ENCODE results near the gene BCDIN3D. TPM values are rescaled to one million over a fixed set of nuclear protein-coding genes. Genes with fewer than 3 reads are reported as not detected.

Gene BCDIN3D
- total RNA-seq, 1 donor from 2014 or later, result 3.1 TPM

- Mint-ChIP-seq H3K9me3 (ENCODE audit: unreplicated experiment) (no peaks in the 10 kb centered on the region), H3K27me3 (ENCODE audit: low read depth, unreplicated experiment) (peaks cover 2% of the 10 kb centered on the region), H3K27ac (ENCODE audit: unreplicated experiment) (no peak overlapping the region), H3K36me3 (ENCODE audit: low read depth, unreplicated experiment) (peaks cover 2% of the 10 kb centered on the region), H3K4me1 (ENCODE audit: low read depth, unreplicated experiment) (peaks cover 4% of the 10 kb centered on the region), H3K4me3 (ENCODE audit: unreplicated experiment) (no peak overlapping the region)
- Histone ChIP-seq H2AFZ (ENCODE audit: low read depth, low read length) (no peak overlapping the region), H3K9me3 (ENCODE audit: insufficient read depth, low read depth, low read length) (no peaks in the 10 kb centered on the region), H3K79me2 (ENCODE audit: insufficient read depth, low read length) (peaks cover 15% of the 10 kb centered on the region), H3K27me3 (ENCODE audit: insufficient read depth, low read length) (no peaks in the 10 kb centered on the region), H3K9ac (ENCODE audit: low read length) (no peak overlapping the region), H3K27ac (ENCODE audit: low read depth, low read length) (no peak overlapping the region), H3K4me2 (ENCODE audit: low read length) (no peak overlapping the region), H4K20me1 (ENCODE audit: insufficient read depth, low read length) (peaks cover 11% of the 10 kb centered on the region), H3K36me3 (ENCODE audit: insufficient read depth, low read length) (peaks cover 3% of the 10 kb centered on the region), H3K4me3 (ENCODE audit: insufficient read depth, low read depth, low read length) (no peak overlapping the region), H3K4me1 (ENCODE audit: insufficient read depth, low read length) (peaks cover 10% of the 10 kb centered on the region)
- FAIRE-seq, result no peak
- TF ChIP-seq, protein P1, sequence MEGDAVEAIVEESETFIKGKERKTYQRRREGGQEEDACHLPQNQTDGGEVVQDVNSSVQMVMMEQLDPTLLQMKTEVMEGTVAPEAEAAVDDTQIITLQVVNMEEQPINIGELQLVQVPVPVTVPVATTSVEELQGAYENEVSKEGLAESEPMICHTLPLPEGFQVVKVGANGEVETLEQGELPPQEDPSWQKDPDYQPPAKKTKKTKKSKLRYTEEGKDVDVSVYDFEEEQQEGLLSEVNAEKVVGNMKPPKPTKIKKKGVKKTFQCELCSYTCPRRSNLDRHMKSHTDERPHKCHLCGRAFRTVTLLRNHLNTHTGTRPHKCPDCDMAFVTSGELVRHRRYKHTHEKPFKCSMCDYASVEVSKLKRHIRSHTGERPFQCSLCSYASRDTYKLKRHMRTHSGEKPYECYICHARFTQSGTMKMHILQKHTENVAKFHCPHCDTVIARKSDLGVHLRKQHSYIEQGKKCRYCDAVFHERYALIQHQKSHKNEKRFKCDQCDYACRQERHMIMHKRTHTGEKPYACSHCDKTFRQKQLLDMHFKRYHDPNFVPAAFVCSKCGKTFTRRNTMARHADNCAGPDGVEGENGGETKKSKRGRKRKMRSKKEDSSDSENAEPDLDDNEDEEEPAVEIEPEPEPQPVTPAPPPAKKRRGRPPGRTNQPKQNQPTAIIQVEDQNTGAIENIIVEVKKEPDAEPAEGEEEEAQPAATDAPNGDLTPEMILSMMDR (IDR thresholded peaks at IDR 0.05; ENCODE audit: insufficient read depth, low read depth, low read length), result peak; percentile 68
- TF ChIP-seq EZH2 (IDR thresholded peaks at IDR 0.05; ENCODE audit: insufficient read depth, low read length), result no peak
- no peak for DNase-seq (ENCODE audit: low read depth)
These were observed 3.8 kb downstream of the BCDIN3D start for GRCh38 chr12:49838973-49839633.

- DNase-seq (ENCODE audit: low read depth) (peak; percentile 60), FAIRE-seq (no peak)
- Mint-ChIP-seq H3K27ac (ENCODE audit: unreplicated experiment) (peak overlapping the region; percentile 97), H3K36me3 (ENCODE audit: low read depth, unreplicated experiment) (no peaks in the 10 kb centered on the region), H3K4me1 (ENCODE audit: low read depth, unreplicated experiment) (peaks cover 9% of the 10 kb centered on the region), H3K9me3 (ENCODE audit: unreplicated experiment) (no peaks in the 10 kb centered on the region), H3K4me3 (ENCODE audit: unreplicated experiment) (no peak overlapping the region), H3K27me3 (ENCODE audit: low read depth, unreplicated experiment) (peaks cover 5% of the 10 kb centered on the region)
- Histone ChIP-seq H3K9me3 (ENCODE audit: insufficient read depth, low read depth, low read length) (no peaks in the 10 kb centered on the region), H3K4me3 (ENCODE audit: insufficient read depth, low read depth, low read length) (no peak overlapping the region), H3K27me3 (ENCODE audit: insufficient read depth, low read length) (no peaks in the 10 kb centered on the region), H3K36me3 (ENCODE audit: insufficient read depth, low read length) (peaks cover 3% of the 10 kb centered on the region), H4K20me1 (ENCODE audit: insufficient read depth, low read length) (peaks cover under 1% of the 10 kb centered on the region), H3K79me2 (ENCODE audit: insufficient read depth, low read length) (no peaks in the 10 kb centered on the region), H3K27ac (ENCODE audit: low read depth, low read length) (no peak overlapping the region), H2AFZ (ENCODE audit: low read depth, low read length) (no peak overlapping the region), H3K9ac (ENCODE audit: low read length) (no peak overlapping the region), H3K4me2 (ENCODE audit: low read length) (no peak overlapping the region), H3K4me1 (ENCODE audit: insufficient read depth, low read length) (peaks cover 9% of the 10 kb centered on the region)
- no peak for TF ChIP-seq EZH2 (IDR thresholded peaks at IDR 0.05; ENCODE audit: insufficient read depth, low read length)
- TF ChIP-seq, protein P1 (IDR thresholded peaks at IDR 0.05; ENCODE audit: insufficient read depth, low read depth, low read length), result no peak
These were observed 10.0 kb downstream of the BCDIN3D start for GRCh38 chr12:49832836-49833421.

DNA sequence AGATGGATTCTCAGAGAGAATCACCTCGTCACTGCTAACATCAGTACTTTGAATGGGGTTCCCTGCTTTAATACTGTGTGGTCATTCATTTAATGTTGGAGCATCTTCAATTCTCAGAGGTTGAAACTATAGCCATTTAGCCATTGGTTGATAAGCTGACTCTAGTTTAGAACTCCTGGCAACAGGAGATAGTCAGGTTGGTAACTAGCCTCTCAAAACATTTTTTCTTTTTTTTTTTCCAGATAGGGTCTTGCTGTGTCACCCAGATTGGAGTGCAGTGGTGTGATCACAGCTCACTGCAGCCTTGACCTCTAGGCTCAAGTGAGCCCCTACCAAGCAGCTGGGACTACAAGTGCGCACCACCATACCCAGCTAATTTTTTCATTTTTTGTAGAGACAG is 11.2 kb downstream of the BCDIN3D start:
- Mint-ChIP-seq H3K36me3 (ENCODE audit: low read depth, unreplicated experiment) (no peaks in the 10 kb centered on the region), H3K27ac (ENCODE audit: unreplicated experiment) (no peak overlapping the region), H3K27me3 (ENCODE audit: low read depth, unreplicated experiment) (peaks cover 5% of the 10 kb centered on the region), H3K4me3 (ENCODE audit: unreplicated experiment) (no peak overlapping the region), H3K9me3 (ENCODE audit: unreplicated experiment) (no peaks in the 10 kb centered on the region), H3K4me1 (ENCODE audit: low read depth, unreplicated experiment) (peaks cover 13% of the 10 kb centered on the region)
- Histone ChIP-seq H3K27me3 (ENCODE audit: insufficient read depth, low read length) (no peaks in the 10 kb centered on the region), H3K36me3 (ENCODE audit: insufficient read depth, low read length) (no peaks in the 10 kb centered on the region), H3K4me3 (ENCODE audit: insufficient read depth, low read depth, low read length) (no peak overlapping the region), H3K27ac (ENCODE audit: low read depth, low read length) (no peak overlapping the region), H3K9ac (ENCODE audit: low read length) (no peak overlapping the region), H3K9me3 (ENCODE audit: insufficient read depth, low read depth, low read length) (no peaks in the 10 kb centered on the region), H4K20me1 (ENCODE audit: insufficient read depth, low read length) (peaks cover 6% of the 10 kb centered on the region), H3K4me2 (ENCODE audit: low read length) (no peak overlapping the region), H3K4me1 (ENCODE audit: insufficient read depth, low read length) (peaks cover 15% of the 10 kb centered on the region), H3K79me2 (ENCODE audit: insufficient read depth, low read length) (peaks cover 11% of the 10 kb centered on the region), H2AFZ (ENCODE audit: low read depth, low read length) (no peak overlapping the region)
- no peak for DNase-seq (ENCODE audit: low read depth)
- TF ChIP-seq EZH2 (IDR thresholded peaks at IDR 0.05; ENCODE audit: insufficient read depth, low read length), result no peak
- TF ChIP-seq, protein P1 (IDR thresholded peaks at IDR 0.05; ENCODE audit: insufficient read depth, low read depth, low read length), result no peak
- no peak for FAIRE-seq

All from astrocyte (in vitro differentiated cells and primary cell).